Measurements from ENCODE around the gene TNFRSF18.

TNFRSF18 gene

GRCh38 chr1:1194723-1195122, 11.7 kb downstream of the TNFRSF18 start:
- no peak overlapping the region for H3K4me3 ChIP-seq (ENCODE audit: low read depth, low read length)
- no peak for TF ChIP-seq CTCF (IDR thresholded peaks at IDR 0.05; ENCODE audit: low read depth, low read length)

- no peak overlapping the region for H3K4me3 ChIP-seq (ENCODE audit: low read depth, low read length)
These were observed 14.7 kb downstream of the TNFRSF18 start for GRCh38 chr1:1191734-1192133.

GRCh38 chr1:1189111-1189510, 17.3 kb downstream of the TNFRSF18 start:
- no peak for TF ChIP-seq CTCF (IDR thresholded peaks at IDR 0.05; ENCODE audit: low read depth, low read length)
- no peak overlapping the region for H3K4me3 ChIP-seq (ENCODE audit: low read depth, low read length)

More at GRCh38 chr1:1191734-1192133, 14.7 kb downstream of the TNFRSF18 start:
- no peak for TF ChIP-seq CTCF (IDR thresholded peaks at IDR 0.05; ENCODE audit: low read depth, low read length)

GRCh38 chr1:1187938-1188337, 18.5 kb downstream of the TNFRSF18 start:
- H3K4me3 ChIP-seq (ENCODE audit: low read depth, low read length) = no peak overlapping the region
- TF ChIP-seq CTCF (IDR thresholded peaks at IDR 0.05; ENCODE audit: low read depth, low read length) = no peak

- H3K4me3 ChIP-seq (ENCODE audit: low read depth, low read length) = no peak overlapping the region
- TF ChIP-seq CTCF (IDR thresholded peaks at IDR 0.05; ENCODE audit: low read depth, low read length) = no peak
These were observed 21.2 kb downstream of the TNFRSF18 start for GRCh38 chr1:1185101-1185765.

GRCh38 chr1:1183833-1184775, 22.3 kb downstream of the TNFRSF18 start:
- no peak for TF ChIP-seq CTCF (IDR thresholded peaks at IDR 0.05; ENCODE audit: low read depth, low read length)
- H3K4me3 ChIP-seq (ENCODE audit: low read depth, low read length) = no peak overlapping the region

GRCh38 chr1:1183221-1183747, 23.1 kb downstream of the TNFRSF18 start:
- H3K4me3 ChIP-seq (ENCODE audit: low read depth, low read length) = no peak overlapping the region
- TF ChIP-seq CTCF (IDR thresholded peaks at IDR 0.05; ENCODE audit: low read depth, low read length) = no peak
